ENCODE data around the gene OAS1. TPM values are rescaled to one million over a fixed set of nuclear protein-coding genes. Genes with fewer than 3 reads are reported as not detected.
A peak's percentile ranks its signal among the peaks of the same experiment; 100 is the strongest.
"Not testable (repeated sequence)": the region's sequence is repeated elsewhere in the genome, so short reads cannot be mapped to it uniquely, and the experiment has no call there.

OAS1 gene
- total RNA-seq, 2 experiments from 2014 or later, result 138 to 141 TPM

GRCh38 chr12:112945515-112945914 is 38.8 kb downstream of the OAS1 start:
- H3K27ac Mint-ChIP-seq, result peak overlapping the region; percentile 66
- peaks cover 27% of the 10 kb centered on the region for H3K4me1 Mint-ChIP-seq
- POLR2A ChIA-PET, result no interaction called here
- ATAC-seq (ENCODE audit: low read depth) (no peak), DNase-seq (no peak)
- H3K9me3 Mint-ChIP-seq, result no peaks in the 10 kb centered on the region
- no peaks in the 10 kb centered on the region for H3K27me3 Mint-ChIP-seq
- peaks cover 62% of the 10 kb centered on the region for H3K36me3 Mint-ChIP-seq
- no peak overlapping the region for H3K4me3 Mint-ChIP-seq

GRCh38 chr12:112946236-112947000 is 39.7 kb downstream of the OAS1 start:
- Mint-ChIP-seq H3K4me1 (peaks cover 22% of the 10 kb centered on the region), H3K9me3 (no peaks in the 10 kb centered on the region), H3K27me3 (no peaks in the 10 kb centered on the region), H3K4me3 (no peak overlapping the region), H3K27ac (no peak overlapping the region), H3K36me3 (peaks cover 60% of the 10 kb centered on the region)
- POLR2A ChIA-PET, result no interaction called here
- ATAC-seq (ENCODE audit: low read depth) (no peak), DNase-seq (no peak)

GRCh38 chr12:112947314-112947713 is 40.6 kb downstream of the OAS1 start:
- H3K27ac Mint-ChIP-seq, result no peak overlapping the region

GRCh38 chr12:112947761-112948160 is 41.0 kb downstream of the OAS1 start:
- Mint-ChIP-seq H3K9me3 (peaks cover 2% of the 10 kb centered on the region), H3K4me1 (peaks cover 19% of the 10 kb centered on the region), H3K36me3 (peaks cover 61% of the 10 kb centered on the region), H3K4me3 (no peak overlapping the region), H3K27me3 (no peaks in the 10 kb centered on the region), H3K27ac (no peak overlapping the region)
- DNase-seq (no peak), ATAC-seq (ENCODE audit: low read depth) (no peak)
- POLR2A ChIA-PET, result interaction anchor here (0.8 kb wide), 1 partner anchor 28 kb away, joined by 3 read pairs; no protein-coding TSS in a partner anchor

More at GRCh38 chr12:112947314-112947713, 40.6 kb downstream of the OAS1 start:
- Mint-ChIP-seq H3K27me3 (no peaks in the 10 kb centered on the region), H3K9me3 (peaks cover 2% of the 10 kb centered on the region), H3K4me3 (no peak overlapping the region), H3K36me3 (peaks cover 58% of the 10 kb centered on the region), H3K4me1 (peaks cover 18% of the 10 kb centered on the region)
- POLR2A ChIA-PET, result no interaction called here
- no peak for ATAC-seq (ENCODE audit: low read depth)
- no peak for DNase-seq

GRCh38 chr12:112948806-112949205 is 42.0 kb downstream of the OAS1 start:
- Mint-ChIP-seq H3K4me1 (peaks cover 22% of the 10 kb centered on the region), H3K36me3 (peaks cover 63% of the 10 kb centered on the region), H3K27ac (no peak overlapping the region), H3K9me3 (peaks cover 4% of the 10 kb centered on the region), H3K27me3 (no peaks in the 10 kb centered on the region), H3K4me3 (no peak overlapping the region)
- DNase-seq, result no peak
- ATAC-seq (ENCODE audit: low read depth), result no peak
- POLR2A ChIA-PET, result interaction anchor here (0.6 to 1.6 kb wide), 6 partner anchors 9 to 35 kb away, joined by 3 to 8 read pairs (median 4); partner anchors contain the start of genes OAS2 and OAS3

- POLR2A ChIA-PET, result interaction anchor here (0.7 to 1.7 kb wide), 2 partner anchors 11 to 28 kb away, joined by 3 to 4 read pairs; partner anchors contain the start of gene OAS2
- no peak for ATAC-seq (ENCODE audit: low read depth)
Observed at GRCh38 chr12:112950701-112951100, 43.9 kb downstream of the OAS1 start.

DNA sequence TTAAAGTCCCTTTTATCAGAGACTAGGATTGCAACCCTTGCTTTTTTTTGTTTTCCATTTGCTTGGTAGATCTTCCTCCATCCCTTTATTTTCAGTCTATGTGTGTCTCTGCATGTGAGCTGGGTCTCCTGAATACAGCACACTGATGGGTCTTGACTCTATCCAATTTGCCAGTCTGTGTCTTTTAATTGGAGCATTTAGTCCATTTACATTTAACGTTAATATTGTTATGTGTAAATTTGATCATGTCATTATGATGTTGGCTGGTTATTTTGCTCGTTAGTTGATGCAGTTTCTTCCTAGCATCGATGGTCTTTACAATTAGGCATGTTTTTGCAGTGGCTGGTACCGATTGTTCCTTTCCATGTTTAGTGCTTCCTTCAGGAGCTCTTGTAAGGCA is 50.4 kb downstream of the OAS1 start:
- H3K27me3 Mint-ChIP-seq; H3K9me3 Mint-ChIP-seq; DNase-seq; H3K27ac Mint-ChIP-seq; POLR2A ChIA-PET; H3K4me3 Mint-ChIP-seq; ATAC-seq (ENCODE audit: low read depth): not testable (repeated sequence)
- peaks cover 92% of the 10 kb centered on the region for H3K36me3 Mint-ChIP-seq
- peaks cover 61% of the 10 kb centered on the region for H3K4me1 Mint-ChIP-seq

More at GRCh38 chr12:112950701-112951100, 43.9 kb downstream of the OAS1 start:
- no peak overlapping the region for H3K4me3 Mint-ChIP-seq
- no peaks in the 10 kb centered on the region for H3K27me3 Mint-ChIP-seq
- H3K27ac Mint-ChIP-seq, result no peak overlapping the region
- H3K36me3 Mint-ChIP-seq, result peaks cover 68% of the 10 kb centered on the region
- peaks cover 4% of the 10 kb centered on the region for H3K9me3 Mint-ChIP-seq
- H3K4me1 Mint-ChIP-seq, result peaks cover 27% of the 10 kb centered on the region
- DNase-seq, result no peak

GRCh38 chr12:112961074-112961473 is 54.3 kb downstream of the OAS1 start:
- Mint-ChIP-seq H3K9me3 (no peaks in the 10 kb centered on the region), H3K27ac (peak overlapping the region; percentile 24), H3K27me3 (no peaks in the 10 kb centered on the region), H3K36me3 (peaks cover 84% of the 10 kb centered on the region), H3K4me1 (peaks cover 35% of the 10 kb centered on the region), H3K4me3 (no peak overlapping the region)
- POLR2A ChIA-PET, result interaction anchor here (0.5 to 5.8 kb wide), 3 partner anchors 17 to 54 kb away, joined by 5 to 45 read pairs (median 8); partner anchors contain the start of genes OAS1 and OAS2
- ATAC-seq (ENCODE audit: low read depth) (peak; percentile 85), DNase-seq (peak; percentile 30)

DNA sequence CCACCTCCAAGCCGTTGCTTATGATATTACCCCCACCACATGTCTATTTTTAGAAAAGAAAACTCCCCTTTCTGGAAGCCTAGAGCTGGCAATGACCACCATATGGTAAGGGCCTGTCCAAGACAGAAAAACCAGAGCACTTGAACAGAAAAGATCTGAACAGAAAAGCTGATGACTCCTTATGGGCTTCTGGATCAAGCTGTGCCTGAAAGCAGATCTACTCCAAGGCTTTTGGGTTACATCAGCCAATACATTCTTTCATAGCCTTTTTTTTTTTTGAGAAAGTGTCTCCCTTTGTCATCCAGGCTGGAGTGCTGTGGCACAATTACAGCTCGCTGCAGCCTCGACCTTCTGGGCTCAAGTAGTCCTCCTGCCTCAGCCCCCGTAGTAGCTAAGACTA is 54.8 kb downstream of the OAS1 start:
- POLR2A ChIA-PET, result interaction anchor here (0.7 to 5.8 kb wide), 3 partner anchors 13 to 54 kb away, joined by 3 to 45 read pairs (median 5); partner anchors contain the start of genes OAS1 and OAS2
- Mint-ChIP-seq H3K4me3 (no peak overlapping the region), H3K36me3 (peaks cover 84% of the 10 kb centered on the region), H3K4me1 (peaks cover 30% of the 10 kb centered on the region), H3K9me3 (no peaks in the 10 kb centered on the region), H3K27ac (no peak overlapping the region), H3K27me3 (no peaks in the 10 kb centered on the region)
- DNase-seq (no peak), ATAC-seq (ENCODE audit: low read depth) (no peak)

DNA sequence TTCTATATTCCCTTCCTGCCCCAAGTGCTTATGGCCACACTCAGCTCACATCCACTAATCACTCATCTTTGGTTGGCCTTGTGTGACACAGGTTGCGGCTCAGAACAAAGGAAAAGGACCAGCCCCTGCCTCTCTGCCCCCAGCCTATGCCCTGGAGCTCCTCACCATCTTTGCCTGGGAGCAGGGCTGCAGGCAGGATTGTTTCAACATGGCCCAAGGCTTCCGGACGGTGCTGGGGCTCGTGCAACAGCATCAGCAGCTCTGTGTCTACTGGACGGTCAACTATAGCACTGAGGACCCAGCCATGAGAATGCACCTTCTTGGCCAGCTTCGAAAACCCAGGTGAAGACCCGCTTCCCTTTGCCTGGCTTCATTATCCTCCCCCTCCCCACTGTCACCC is 55.8 kb downstream of the OAS1 start:
- H3K27ac Mint-ChIP-seq, result no peak overlapping the region
- H3K4me1 Mint-ChIP-seq, result peaks cover 23% of the 10 kb centered on the region
- H3K9me3 Mint-ChIP-seq, result no peaks in the 10 kb centered on the region
- peaks cover 82% of the 10 kb centered on the region for H3K36me3 Mint-ChIP-seq
- no peaks in the 10 kb centered on the region for H3K27me3 Mint-ChIP-seq
- POLR2A ChIA-PET, result interaction anchor here (1.2 to 5.8 kb wide), 2 partner anchors 15 to 56 kb away, joined by 5 to 45 read pairs; partner anchors contain the start of genes OAS1 and OAS2
- ATAC-seq (ENCODE audit: low read depth) (no peak), DNase-seq (peak; percentile 15)
- no peak overlapping the region for H3K4me3 Mint-ChIP-seq

- peaks cover 80% of the 10 kb centered on the region for H3K36me3 Mint-ChIP-seq
- no peak overlapping the region for H3K27ac Mint-ChIP-seq
- peaks cover 20% of the 10 kb centered on the region for H3K4me1 Mint-ChIP-seq
- POLR2A ChIA-PET, result interaction anchor here (5.8 kb wide), 1 partner anchor 15 kb away, joined by 45 read pairs; the partner anchor contains the start of gene OAS2
- DNase-seq (no peak), ATAC-seq (ENCODE audit: low read depth) (no peak)
- H3K4me3 Mint-ChIP-seq, result no peak overlapping the region
- H3K27me3 Mint-ChIP-seq, result no peaks in the 10 kb centered on the region
- no peaks in the 10 kb centered on the region for H3K9me3 Mint-ChIP-seq
Observed at GRCh38 chr12:112963227-112963861, 56.6 kb downstream of the OAS1 start.

- no peaks in the 10 kb centered on the region for H3K27me3 Mint-ChIP-seq
Observed at GRCh38 chr12:112964067-112964670, 57.4 kb downstream of the OAS1 start.

GRCh38 chr12:112964915-112965314 is 58.2 kb downstream of the OAS1 start:
- peaks cover 76% of the 10 kb centered on the region for H3K36me3 Mint-ChIP-seq
- H3K4me1 Mint-ChIP-seq, result peaks cover 13% of the 10 kb centered on the region
- H3K4me3 Mint-ChIP-seq, result no peak overlapping the region
- POLR2A ChIA-PET, result interaction anchor here (0.9 to 5.8 kb wide), 3 partner anchors 11 to 14 kb away, joined by 3 to 45 read pairs (median 14); partner anchors contain the start of gene OAS2
- no peak overlapping the region for H3K27ac Mint-ChIP-seq
- no peaks in the 10 kb centered on the region for H3K9me3 Mint-ChIP-seq
- DNase-seq (no peak), ATAC-seq (ENCODE audit: low read depth) (no peak)
- no peaks in the 10 kb centered on the region for H3K27me3 Mint-ChIP-seq

More at GRCh38 chr12:112964067-112964670, 57.4 kb downstream of the OAS1 start:
- ATAC-seq (ENCODE audit: low read depth), result no peak
- no peaks in the 10 kb centered on the region for H3K9me3 Mint-ChIP-seq
- no peak overlapping the region for H3K4me3 Mint-ChIP-seq
- H3K36me3 Mint-ChIP-seq, result peaks cover 78% of the 10 kb centered on the region
- DNase-seq, result no peak
- H3K4me1 Mint-ChIP-seq, result peaks cover 20% of the 10 kb centered on the region
- no peak overlapping the region for H3K27ac Mint-ChIP-seq
- POLR2A ChIA-PET, result interaction anchor here (0.9 to 5.8 kb wide), 2 partner anchors 11 to 14 kb away, joined by 3 to 45 read pairs; partner anchors contain the start of gene OAS2

Data from activated naive CD8-positive, alpha-beta T cell treated with anti-CD3 and anti-CD28 coated beads, Interleukin-2, amount 10 ng/mL, durations not matched to agents 7 days and 5 days (primary cell).